Activated CD4-positive, alpha-beta memory T cell treated with anti-CD3 and anti-CD28 coated beads for 36 hours (primary cell): ENCODE measurements around the gene CASP7. TPM values are rescaled to one million over a fixed set of nuclear protein-coding genes. Genes with fewer than 3 reads are reported as not detected.

Experiments
- CTCF ChIA-PET: fragments of 350-600 bp; sonication (Branson Sonifier 250); formaldehyde crosslinking; loops from one replicate; lab custom pipeline; 2021; ENCODE audit warnings: antibody characterized with exemption, inconsistent platforms; lab: Charles Lee
- POLR2A ChIA-PET: fragments of 350-600 bp; sonication (Branson Sonifier 250); formaldehyde crosslinking; loops from one replicate; lab custom pipeline; 2021; ENCODE audit warnings: antibody characterized with exemption; lab: Charles Lee
- DNase-seq: peaks from one replicate; pipeline ENCODE4 v3.0.0-alpha.2; 2020
- H3K27ac Mint-ChIP-seq: one replicate; pipeline ENCODE4 v1.8.0; 2021; ENCODE audit warnings: mixed read lengths
- H3K27me3 Mint-ChIP-seq: one replicate; pipeline ENCODE4 v1.8.0; 2021; ENCODE audit warnings: mixed read lengths
- H3K36me3 Mint-ChIP-seq: one replicate; pipeline ENCODE4 v1.8.0; 2021; ENCODE audit warnings: mixed read lengths
- H3K4me1 Mint-ChIP-seq: one replicate; pipeline ENCODE4 v1.8.0; 2021; ENCODE audit warnings: low read depth, mixed read lengths
- H3K4me3 Mint-ChIP-seq: one replicate; pipeline ENCODE4 v1.8.0; 2021; ENCODE audit warnings: mild to moderate bottlenecking, mixed read lengths
- H3K9me3 Mint-ChIP-seq: one replicate; pipeline ENCODE4 v1.8.0; 2021; ENCODE audit warnings: mixed read lengths
- intact Hi-C: fragments of 100-400 bp; cut with micrococcal nuclease; formaldehyde crosslinking; loops from one replicate; pipeline ENCODE4 v1.15.1; 2023
- total RNA-seq, 2 experiments: library from RNA; stranded (reverse); gene quantifications; one replicate each; pipeline ENCODE4 v1.2.3, GENCODE V29; 2021

CASP7 gene
- total RNA-seq, 2 experiments from 2014 or later: 12.2 to 13.3 TPM

DNA sequence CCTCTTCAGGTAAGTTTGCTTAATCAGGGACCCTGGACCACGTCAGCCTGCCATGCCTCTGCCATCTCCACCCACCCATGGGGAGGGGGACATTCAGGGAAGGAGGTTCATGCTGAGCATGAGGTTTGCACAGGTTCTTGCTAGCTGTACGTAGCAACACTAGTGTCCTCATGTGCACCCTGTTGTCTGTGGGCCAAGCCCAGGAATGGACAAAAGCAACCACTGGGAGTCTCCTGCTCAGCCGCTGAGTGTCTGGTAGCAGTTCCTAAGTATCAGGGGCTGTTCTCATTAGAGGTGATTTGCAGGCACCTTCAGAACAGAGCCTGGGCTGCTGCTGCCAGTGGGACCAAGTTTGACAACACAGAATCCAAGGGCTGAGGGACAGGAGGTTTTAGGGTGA, 17.9 kb downstream of the CASP7 start:
- Mint-ChIP-seq H3K27ac (no peak overlapping the region), H3K4me3 (no peak overlapping the region), H3K9me3 (peaks cover 15% of the 10 kb centered on the region), H3K36me3 (peaks cover 36% of the 10 kb centered on the region), H3K27me3 (no peaks in the 10 kb centered on the region), H3K4me1 (no peaks in the 10 kb centered on the region)
- ChIA-PET POLR2A (no interaction called here), CTCF (no interaction called here)
- no peak for DNase-seq
- intact Hi-C loops: no loop called here

DNA sequence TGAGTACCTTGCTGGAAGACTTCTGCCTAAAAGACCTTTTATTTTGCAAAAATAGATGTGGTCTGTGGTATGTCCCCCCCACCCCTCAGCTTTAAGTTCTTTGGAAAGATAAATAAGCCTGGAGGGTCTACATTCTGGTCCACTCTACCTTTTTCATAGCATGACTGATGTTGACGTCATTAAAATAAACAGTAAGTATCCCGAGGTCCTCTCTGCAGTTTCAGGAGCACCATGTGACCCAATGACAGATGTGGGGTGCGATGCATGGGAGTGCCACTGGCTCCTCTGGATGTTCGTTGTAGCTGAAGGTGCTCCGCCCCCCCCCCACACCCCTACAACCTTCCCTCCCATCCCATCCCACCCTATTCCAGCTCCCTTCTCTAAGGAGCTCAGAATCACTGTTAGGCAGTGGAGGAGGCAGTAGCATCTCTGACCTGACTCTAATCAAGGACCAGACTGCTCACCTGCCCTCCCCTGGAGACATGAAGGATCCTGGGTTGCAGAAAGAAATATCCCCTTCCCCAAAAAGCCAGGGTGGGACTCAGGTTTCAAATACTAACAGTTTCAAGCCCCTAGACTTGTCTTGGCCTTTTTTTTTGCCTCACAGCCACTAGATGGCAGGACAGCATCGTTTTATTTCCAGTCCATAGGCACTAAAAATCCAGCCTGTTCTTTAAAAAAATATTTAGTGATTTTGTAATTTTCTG, 25.1 kb downstream of the CASP7 start:
- Mint-ChIP-seq H3K9me3 (no peaks in the 10 kb centered on the region), H3K4me3 (no peak overlapping the region), H3K27me3 (no peaks in the 10 kb centered on the region), H3K27ac (no peak overlapping the region), H3K4me1 (peaks cover 27% of the 10 kb centered on the region), H3K36me3 (peaks cover 9% of the 10 kb centered on the region)
- ChIA-PET CTCF (interaction anchor here (0.6 to 1.4 kb wide), 10 partner anchors 9 to 392 kb away, joined by 3 to 6 read pairs (median 3); partner anchors contain the start of gene NRAP), POLR2A (no interaction called here)
- intact Hi-C loops: loop anchor here (1.0 kb wide), 1 partner anchor 399 kb away; no protein-coding TSS in a partner anchor
- DNase-seq: peak; percentile 32

DNA sequence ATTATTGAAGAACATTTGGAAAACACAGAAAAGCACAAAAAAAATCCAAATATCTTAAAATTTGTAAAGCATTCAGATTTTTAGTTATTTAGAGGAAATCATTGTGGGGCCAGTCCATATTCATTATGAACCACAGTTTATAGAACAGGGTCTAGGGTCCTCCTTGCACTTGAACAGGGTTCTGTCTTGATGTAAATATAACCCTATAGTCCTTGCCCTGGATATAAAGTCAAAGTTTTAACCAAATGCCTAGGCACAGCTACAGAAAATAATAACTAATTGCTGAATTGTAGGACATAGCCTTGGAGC, 25.6 kb downstream of the CASP7 start:
- no peak for DNase-seq
- H3K27ac Mint-ChIP-seq: peak overlapping the region; percentile 8
- peaks cover 27% of the 10 kb centered on the region for H3K4me1 Mint-ChIP-seq
- no peak overlapping the region for H3K4me3 Mint-ChIP-seq
- POLR2A ChIA-PET: interaction anchor here (1.6 kb wide), 1 partner anchor 25 kb away, joined by 4 read pairs; the partner anchor contains the start of gene CASP7
- intact Hi-C loops: loop anchor here (1.0 kb wide), 1 partner anchor 398 kb away; no protein-coding TSS in a partner anchor
- no peaks in the 10 kb centered on the region for H3K9me3 Mint-ChIP-seq
- CTCF ChIA-PET: interaction anchor here (0.6 to 1.6 kb wide), 6 partner anchors 11 to 397 kb away, joined by 3 to 8 read pairs (median 4); partner anchors contain the start of gene NRAP
- H3K27me3 Mint-ChIP-seq: no peaks in the 10 kb centered on the region
- H3K36me3 Mint-ChIP-seq: peaks cover 8% of the 10 kb centered on the region

DNA sequence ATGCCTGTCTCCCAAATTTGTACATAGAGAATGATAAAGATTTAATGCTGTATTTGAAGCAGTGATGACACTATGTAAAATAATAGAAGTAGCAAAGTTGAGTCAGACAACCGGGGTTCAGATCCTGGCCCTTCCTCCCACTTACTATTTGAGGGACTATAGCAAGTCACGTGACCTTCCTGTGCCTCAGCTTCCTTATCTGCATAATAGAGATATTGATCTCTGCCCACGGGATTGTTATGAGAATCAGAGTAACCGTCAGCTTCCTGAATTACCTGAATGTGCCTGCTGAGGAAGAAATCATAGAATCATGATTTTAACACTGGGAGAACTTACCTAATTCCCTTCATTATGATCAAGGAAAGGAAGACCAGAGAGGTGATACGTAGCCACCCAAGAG, 26.9 kb downstream of the CASP7 start:
- H3K9me3 Mint-ChIP-seq: no peaks in the 10 kb centered on the region
- intact Hi-C loops: loop anchor here (1.0 kb wide), 1 partner anchor 25 kb away; no protein-coding TSS in a partner anchor
- no peak for DNase-seq
- POLR2A ChIA-PET: interaction anchor here (1.6 kb wide), 1 partner anchor 27 kb away, joined by 4 read pairs; the partner anchor contains the start of gene CASP7
- peaks cover 5% of the 10 kb centered on the region for H3K36me3 Mint-ChIP-seq
- H3K4me1 Mint-ChIP-seq: peaks cover 27% of the 10 kb centered on the region
- CTCF ChIA-PET: interaction anchor here (1.1 to 1.6 kb wide), 5 partner anchors 10 to 399 kb away, joined by 3 to 8 read pairs (median 3); no protein-coding TSS in a partner anchor
- no peak overlapping the region for H3K27ac Mint-ChIP-seq
- no peak overlapping the region for H3K4me3 Mint-ChIP-seq
- H3K27me3 Mint-ChIP-seq: no peaks in the 10 kb centered on the region

DNA sequence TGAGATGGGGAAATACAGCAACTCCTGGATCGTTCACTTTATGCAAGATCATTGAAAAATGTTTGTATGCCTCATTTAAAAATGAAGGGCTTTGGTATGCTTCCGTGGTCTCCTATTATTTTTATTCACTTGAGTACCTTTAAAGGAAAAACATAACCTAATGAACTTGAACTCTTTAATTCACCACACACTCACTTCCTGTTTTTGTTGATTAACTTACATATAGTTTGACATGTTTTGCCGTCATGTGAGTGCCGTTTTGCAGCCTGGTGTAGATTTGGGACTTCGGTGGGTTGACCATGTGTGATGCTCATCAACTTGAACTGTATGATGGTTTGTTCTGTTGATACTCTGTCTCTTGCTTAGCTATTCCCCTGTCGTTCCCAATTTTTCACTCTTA, 28.9 kb downstream of the CASP7 start:
- intact Hi-C loops: no loop called here
- ChIA-PET POLR2A (no interaction called here), CTCF (interaction anchor here (0.6 to 1.9 kb wide), 2 partner anchors 29 to 988 kb away, joined by 5 to 8 read pairs; partner anchors contain the start of gene CASP7)
- peaks cover 27% of the 10 kb centered on the region for H3K4me1 Mint-ChIP-seq
- H3K36me3 Mint-ChIP-seq: peaks cover 5% of the 10 kb centered on the region
- no peaks in the 10 kb centered on the region for H3K9me3 Mint-ChIP-seq
- DNase-seq: no peak
- no peak overlapping the region for H3K27ac Mint-ChIP-seq
- H3K27me3 Mint-ChIP-seq: no peaks in the 10 kb centered on the region
- H3K4me3 Mint-ChIP-seq: no peak overlapping the region

DNA sequence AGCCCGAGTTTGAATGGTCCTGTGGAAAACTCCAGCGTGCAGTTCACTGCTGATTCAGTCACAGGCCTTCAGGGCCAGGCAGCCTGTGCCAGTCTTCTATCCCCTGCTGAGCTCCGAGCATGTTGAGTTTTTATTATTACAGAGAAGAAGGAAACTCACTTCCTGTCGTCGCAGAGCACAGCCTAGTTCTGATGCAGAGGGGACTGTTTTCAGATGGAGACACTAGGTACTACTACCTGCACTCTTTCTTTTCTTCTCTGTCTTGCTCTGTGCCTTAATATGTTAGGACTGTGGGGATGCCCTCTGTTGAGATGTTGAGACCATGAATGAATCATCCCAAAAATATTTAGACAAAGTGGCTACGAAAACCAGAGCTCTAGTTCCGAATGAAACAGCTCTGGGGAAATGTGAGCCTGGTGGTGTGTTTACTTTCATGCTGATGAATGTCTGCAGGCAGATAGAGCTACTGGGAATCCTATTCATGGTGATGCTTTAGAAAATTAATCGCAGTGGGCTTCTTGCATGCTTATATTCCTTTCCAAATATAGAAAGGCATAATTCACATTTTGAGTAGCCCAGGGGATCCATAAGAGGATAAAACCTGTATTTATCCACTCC, 29.6 kb downstream of the CASP7 start:
- POLR2A ChIA-PET: no interaction called here
- DNase-seq: no peak
- no peaks in the 10 kb centered on the region for H3K9me3 Mint-ChIP-seq
- H3K27me3 Mint-ChIP-seq: no peaks in the 10 kb centered on the region
- peaks cover 27% of the 10 kb centered on the region for H3K4me1 Mint-ChIP-seq
- CTCF ChIA-PET: interaction anchor here (0.6 to 1.9 kb wide), 2 partner anchors 30 to 988 kb away, joined by 5 to 8 read pairs; partner anchors contain the start of gene CASP7
- peaks cover 9% of the 10 kb centered on the region for H3K36me3 Mint-ChIP-seq
- H3K4me3 Mint-ChIP-seq: no peak overlapping the region
- H3K27ac Mint-ChIP-seq: no peak overlapping the region
- intact Hi-C loops: no loop called here

DNA sequence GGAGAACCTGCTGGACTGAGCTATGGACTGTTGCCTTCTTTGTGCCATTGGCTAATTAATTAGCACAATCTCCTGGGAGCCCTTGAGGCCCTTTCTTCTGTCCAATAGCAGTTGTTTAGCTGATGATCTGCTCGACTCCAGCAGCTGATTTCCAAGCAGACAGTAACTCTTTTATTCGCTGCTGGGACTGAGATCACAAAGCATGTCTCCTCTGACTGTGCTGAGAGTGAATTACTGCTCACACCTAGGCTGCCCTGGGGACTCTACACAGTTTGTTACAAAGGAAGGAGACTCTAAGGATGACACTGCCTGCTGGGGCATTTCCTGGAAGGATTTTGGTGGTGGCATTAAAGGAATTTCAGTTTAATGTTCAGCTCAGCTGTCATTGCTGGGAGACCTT, 31.4 kb downstream of the CASP7 start:
- H3K4me1 Mint-ChIP-seq: peaks cover 22% of the 10 kb centered on the region
- intact Hi-C loops: no loop called here
- no peak overlapping the region for H3K27ac Mint-ChIP-seq
- CTCF ChIA-PET: no interaction called here
- DNase-seq: no peak
- H3K27me3 Mint-ChIP-seq: no peaks in the 10 kb centered on the region
- no peak overlapping the region for H3K4me3 Mint-ChIP-seq
- peaks cover 9% of the 10 kb centered on the region for H3K36me3 Mint-ChIP-seq
- POLR2A ChIA-PET: no interaction called here
- H3K9me3 Mint-ChIP-seq: no peaks in the 10 kb centered on the region

DNA sequence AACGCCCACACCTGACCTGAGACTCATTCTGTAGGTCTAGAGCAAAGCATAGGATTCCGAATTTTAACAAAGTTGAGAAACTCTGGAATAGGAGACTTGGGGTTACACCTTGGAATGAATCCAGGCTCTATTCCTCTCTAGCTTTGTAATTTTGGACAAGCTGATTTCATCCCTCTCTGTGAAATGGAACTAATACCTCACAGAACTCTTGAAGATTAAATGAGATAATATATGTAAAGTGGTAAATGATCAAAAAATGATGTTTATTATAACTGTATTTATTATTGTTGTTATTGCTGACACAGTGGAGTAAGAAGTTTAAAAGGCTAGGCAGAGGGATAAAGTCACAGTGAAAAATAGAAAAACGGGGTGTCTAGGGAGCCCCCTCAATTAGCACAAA, 32.3 kb downstream of the CASP7 start:
- ChIA-PET CTCF (no interaction called here), POLR2A (no interaction called here)
- Mint-ChIP-seq H3K4me1 (peaks cover 13% of the 10 kb centered on the region), H3K9me3 (no peaks in the 10 kb centered on the region), H3K27me3 (no peaks in the 10 kb centered on the region), H3K27ac (no peak overlapping the region), H3K36me3 (peaks cover 13% of the 10 kb centered on the region), H3K4me3 (no peak overlapping the region)
- DNase-seq: no peak
- intact Hi-C loops: no loop called here

DNA sequence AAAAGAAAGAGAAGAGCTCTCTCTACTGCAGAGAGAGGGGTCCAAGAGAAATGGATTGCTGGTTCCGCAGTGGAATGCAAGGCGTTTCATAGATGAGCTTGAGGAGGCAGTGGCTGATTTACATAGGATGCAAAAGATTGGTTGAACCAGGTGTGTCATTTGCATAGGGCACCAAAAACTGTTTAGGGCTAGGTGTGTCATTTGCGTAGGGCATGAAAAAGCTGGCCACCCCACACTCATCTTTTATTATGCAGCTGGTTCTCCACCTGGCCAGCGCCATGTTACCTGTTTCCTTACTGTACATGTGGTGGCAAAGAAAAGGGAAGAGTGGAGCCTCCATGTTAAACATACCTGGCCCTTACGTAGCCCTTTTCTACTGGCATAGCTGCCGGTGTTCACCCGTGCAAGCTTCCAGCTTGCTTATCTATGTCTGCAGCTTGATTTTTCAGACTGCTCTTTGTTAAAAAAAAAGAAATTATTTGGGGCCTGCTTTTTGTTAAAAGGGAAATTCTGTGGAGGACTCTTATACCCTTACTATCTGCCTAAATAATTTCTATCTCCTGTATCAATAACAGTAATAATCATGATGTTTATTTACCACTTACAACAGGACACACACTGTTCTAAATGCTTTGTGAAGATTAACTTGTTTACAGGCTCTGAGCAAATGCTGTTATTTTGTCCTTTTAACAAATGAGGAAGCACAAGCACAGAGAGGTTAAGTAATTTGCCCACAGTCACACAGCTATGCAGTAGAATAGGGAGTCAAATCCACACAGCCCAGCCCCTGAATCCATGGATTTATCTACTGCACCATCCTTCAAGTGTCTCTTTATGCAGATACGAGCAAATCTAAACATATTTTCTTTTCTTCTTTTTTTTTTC, 33.3 kb downstream of the CASP7 start:
- CTCF ChIA-PET: interaction anchor here (0.6 to 1.0 kb wide), 2 partner anchors 9 to 1054 kb away, joined by 3 read pairs; no protein-coding TSS in a partner anchor
- H3K27ac Mint-ChIP-seq: no peak overlapping the region
- no peak overlapping the region for H3K4me3 Mint-ChIP-seq
- POLR2A ChIA-PET: no interaction called here
- no peak for DNase-seq
- peaks cover 9% of the 10 kb centered on the region for H3K4me1 Mint-ChIP-seq
- no peaks in the 10 kb centered on the region for H3K9me3 Mint-ChIP-seq
- intact Hi-C loops: no loop called here
- no peaks in the 10 kb centered on the region for H3K27me3 Mint-ChIP-seq
- H3K36me3 Mint-ChIP-seq: peaks cover 14% of the 10 kb centered on the region

DNA sequence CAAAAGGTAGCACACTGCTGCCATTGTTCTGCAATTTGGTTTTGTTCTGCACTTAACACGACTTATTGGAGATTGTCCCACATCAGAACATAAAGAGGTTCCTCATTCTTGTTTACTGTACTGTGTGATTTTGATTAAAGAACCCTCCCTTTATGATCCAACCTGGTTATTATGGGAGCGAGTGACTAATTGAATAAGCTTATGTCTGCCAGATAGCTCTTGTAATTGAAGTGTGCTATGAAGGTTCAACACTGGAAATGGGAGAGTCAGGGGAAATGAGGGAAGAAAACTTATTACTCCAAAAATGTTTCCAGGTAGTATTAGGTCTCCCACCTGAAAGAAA, 33.9 kb downstream of the CASP7 start:
- Mint-ChIP-seq H3K27me3 (no peaks in the 10 kb centered on the region), H3K27ac (no peak overlapping the region), H3K4me3 (no peak overlapping the region), H3K36me3 (peaks cover 18% of the 10 kb centered on the region), H3K9me3 (no peaks in the 10 kb centered on the region), H3K4me1 (peaks cover 7% of the 10 kb centered on the region)
- ChIA-PET CTCF (interaction anchor here (1.0 kb wide), 1 partner anchor 9 kb away, joined by 3 read pairs; no protein-coding TSS in a partner anchor), POLR2A (no interaction called here)
- intact Hi-C loops: no loop called here
- DNase-seq: no peak

DNA sequence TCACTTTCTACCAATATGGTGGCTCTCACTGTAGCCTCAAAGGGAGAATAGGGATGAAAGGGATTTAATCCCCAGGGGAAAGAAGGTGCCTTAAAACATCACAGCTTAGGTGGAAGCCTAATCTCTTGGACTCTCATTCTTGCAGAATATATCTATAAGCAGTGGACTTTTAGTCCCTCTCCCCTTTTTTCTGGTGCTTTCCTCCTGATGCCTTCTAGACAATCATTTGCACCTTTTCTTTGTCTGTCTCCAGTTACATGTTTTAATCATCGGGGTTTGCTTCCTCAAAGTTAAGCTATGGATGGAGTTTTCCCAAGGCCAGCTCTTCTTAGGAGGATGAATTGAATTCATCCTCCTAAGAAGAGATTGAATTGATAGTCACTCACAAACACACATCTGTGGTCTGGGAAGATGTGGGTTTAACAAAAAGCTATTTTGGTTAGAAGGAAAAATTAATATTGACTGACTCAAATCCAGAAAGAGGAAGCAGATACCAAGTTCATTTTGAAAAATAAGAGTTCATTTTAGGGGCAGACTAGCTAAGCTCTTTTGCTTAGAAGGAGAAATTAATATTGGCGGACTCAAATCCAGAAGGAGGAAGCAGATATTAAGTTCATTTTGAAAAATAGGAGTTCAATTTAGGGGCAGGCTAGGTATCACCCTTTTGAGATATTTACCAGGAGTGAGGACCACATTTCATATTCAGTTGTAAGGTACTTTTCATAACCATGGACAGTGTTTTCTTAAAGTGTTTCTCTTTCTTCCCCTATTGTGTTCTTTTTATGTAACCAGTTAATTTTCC, 36.6 kb downstream of the CASP7 start:
- DNase-seq: no peak
- peaks cover 30% of the 10 kb centered on the region for H3K36me3 Mint-ChIP-seq
- no peaks in the 10 kb centered on the region for H3K9me3 Mint-ChIP-seq
- H3K4me3 Mint-ChIP-seq: no peak overlapping the region
- H3K27me3 Mint-ChIP-seq: no peaks in the 10 kb centered on the region
- CTCF ChIA-PET: interaction anchor here (1.2 kb wide), 1 partner anchor 10 kb away, joined by 3 read pairs; no protein-coding TSS in a partner anchor
- intact Hi-C loops: no loop called here
- H3K4me1 Mint-ChIP-seq: no peaks in the 10 kb centered on the region
- no peak overlapping the region for H3K27ac Mint-ChIP-seq
- POLR2A ChIA-PET: no interaction called here
